Measurements from ENCODE around the gene HOXA11. TPM values are rescaled to one million over a fixed set of nuclear protein-coding genes. Genes with fewer than 3 reads are reported as not detected.

The HOXA11 gene
- total and polyA plus RNA-seq, 2 of the 4 experiments (the other 2 are of a cell fraction): 0.05 TPM; not detected in 1

- TF ChIP-seq, protein P1, sequence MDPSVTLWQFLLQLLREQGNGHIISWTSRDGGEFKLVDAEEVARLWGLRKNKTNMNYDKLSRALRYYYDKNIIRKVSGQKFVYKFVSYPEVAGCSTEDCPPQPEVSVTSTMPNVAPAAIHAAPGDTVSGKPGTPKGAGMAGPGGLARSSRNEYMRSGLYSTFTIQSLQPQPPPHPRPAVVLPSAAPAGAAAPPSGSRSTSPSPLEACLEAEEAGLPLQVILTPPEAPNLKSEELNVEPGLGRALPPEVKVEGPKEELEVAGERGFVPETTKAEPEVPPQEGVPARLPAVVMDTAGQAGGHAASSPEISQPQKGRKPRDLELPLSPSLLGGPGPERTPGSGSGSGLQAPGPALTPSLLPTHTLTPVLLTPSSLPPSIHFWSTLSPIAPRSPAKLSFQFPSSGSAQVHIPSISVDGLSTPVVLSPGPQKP (IDR thresholded peaks at IDR 0.05; ENCODE audit: borderline replicate concordance, low read depth, low read length): no peak
These were observed 44.7 kb downstream of the HOXA11 start (continued) for GRCh38 chr7:27140126-27140857.

All from IMR-90 (cell line).